Measurements from ENCODE around the gene MBD3. TPM values are rescaled to one million over a fixed set of nuclear protein-coding genes. Genes with fewer than 3 reads are reported as not detected.

MBD3 gene
- total and polyA plus RNA-seq, 2 experiments from 2014 or later = 27.6 to 118 TPM

GRCh38 chr19:1556390-1557070, 36.1 kb downstream of the MBD3 start:
- H3K36me3 ChIP-seq (ENCODE audit: insufficient read depth) = peaks cover 3% of the 10 kb centered on the region; the same call in 1 of the 2 replicates
- Mint-ChIP-seq H3K9me3 (no peaks in the 10 kb centered on the region; the same call in 2 of the 3 replicates), H3K27me3 (ENCODE audit: insufficient read depth, low read depth, poor library complexity) (peaks cover 13% of the 10 kb centered on the region)

More at GRCh38 chr19:1556390-1557070, 36.1 kb downstream of the MBD3 start:
- TF ChIP-seq ZNF114 (CRISPR knock-in tag; IDR thresholded peaks at IDR 0.05) = no peak
- TF ChIP-seq CTCF (conservative IDR thresholded peaks at IDR 0.05; ENCODE audit: low read depth in 2 of 2) = no peak
- no peak for TF ChIP-seq POLR2AphosphoS5 (IDR thresholded peaks at IDR 0.05; ENCODE audit: low read depth)
- no peak for TF ChIP-seq EZH2phosphoT487 (IDR thresholded peaks at IDR 0.05; ENCODE audit: unreplicated experiment)
- TF ChIP-seq STAT1 (IDR thresholded peaks at IDR 0.05; ENCODE audit: unreplicated experiment) = no peak
- no peak for TF ChIP-seq CREB1 (CRISPR knock-in tag; IDR thresholded peaks at IDR 0.05; ENCODE audit: low read depth)
- TF ChIP-seq NANOG (IDR thresholded peaks at IDR 0.05; ENCODE audit: borderline replicate concordance) = no peak
- no peak for TF ChIP-seq ZNF331 (CRISPR knock-in tag; IDR thresholded peaks at IDR 0.05; ENCODE audit: low read depth)
- TF ChIP-seq ETS1 (IDR thresholded peaks at IDR 0.05) = no peak
- no peak overlapping the region for H2AFZ ChIP-seq
- no peak overlapping the region for H3K27ac ChIP-seq (ENCODE audit: low read depth)
- H3F3A ChIP-seq (replicated peaks; ENCODE audit: low read depth) = peaks cover 6% of the 10 kb centered on the region; the same call in 1 of the 2 replicates
- Mint-ChIP-seq H3K4me3 (no peak overlapping the region), H3K27ac (no peak overlapping the region), H3K4me1 (no peaks in the 10 kb centered on the region), H3K36me3 (ENCODE audit: low read depth) (peaks cover 7% of the 10 kb centered on the region; the same call in 1 of the 3 replicates)
- no peaks in the 10 kb centered on the region for H3K27me3 ChIP-seq (ENCODE audit: insufficient read depth)
- peaks cover 33% of the 10 kb centered on the region for H3K79me2 ChIP-seq (replicated peaks; ENCODE audit: insufficient read depth)
- peaks cover 20% of the 10 kb centered on the region for H4K20me1 ChIP-seq (replicated peaks; ENCODE audit: insufficient read depth)
- H3K4me3 ChIP-seq = no peak overlapping the region
- H3K4me2 ChIP-seq = no peak overlapping the region
- no peak for DNase-seq (ENCODE audit: low spot score)
- no peaks in the 10 kb centered on the region for H3K9me2 ChIP-seq (ENCODE audit: insufficient read depth)
- no peaks in the 10 kb centered on the region; the same call in 1 of the 2 replicates for H3K4me1 ChIP-seq (ENCODE audit: insufficient read depth)
- no peak for ATAC-seq
